Measurements from ENCODE around the gene FAM78A.

Gene FAM78A

DNA sequence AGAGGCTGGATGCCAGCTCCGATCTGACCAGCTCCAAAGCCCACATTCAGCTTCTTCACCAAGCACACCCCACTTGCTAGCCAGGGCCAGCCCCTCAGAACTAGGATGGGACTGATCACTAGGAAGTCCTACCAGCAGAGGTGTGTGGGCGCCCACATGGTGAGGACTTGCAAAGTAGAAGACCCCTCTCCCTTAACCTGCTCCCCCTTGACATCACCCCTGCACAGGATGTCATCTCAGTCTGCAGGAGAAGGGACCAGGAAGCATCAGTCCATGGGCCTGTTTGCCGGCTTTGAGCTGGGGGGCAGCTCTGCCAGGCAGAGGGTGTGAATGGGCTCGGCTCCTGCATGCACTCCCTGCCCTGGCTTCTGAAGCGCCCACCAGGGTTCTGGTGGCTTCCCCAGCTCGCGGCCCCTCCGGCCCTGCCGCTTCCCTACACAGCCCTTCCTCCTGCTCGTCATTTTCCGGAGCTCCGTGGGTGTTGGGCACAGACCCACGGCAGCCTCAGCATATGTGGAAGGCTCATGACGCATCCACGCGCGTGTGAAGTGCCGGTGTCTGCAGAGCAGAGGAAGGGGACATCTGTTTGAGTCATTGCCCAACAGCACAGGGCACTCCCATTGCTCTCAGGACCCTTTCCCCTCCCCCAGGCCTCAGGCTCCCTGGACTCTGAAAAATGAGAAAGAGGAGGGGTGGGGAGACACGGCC lies 3.7 kb upstream of the FAM78A start:
- no peak for TF ChIP-seq ZFX (IDR thresholded peaks at IDR 0.05)
- TF ChIP-seq, protein P1, sequence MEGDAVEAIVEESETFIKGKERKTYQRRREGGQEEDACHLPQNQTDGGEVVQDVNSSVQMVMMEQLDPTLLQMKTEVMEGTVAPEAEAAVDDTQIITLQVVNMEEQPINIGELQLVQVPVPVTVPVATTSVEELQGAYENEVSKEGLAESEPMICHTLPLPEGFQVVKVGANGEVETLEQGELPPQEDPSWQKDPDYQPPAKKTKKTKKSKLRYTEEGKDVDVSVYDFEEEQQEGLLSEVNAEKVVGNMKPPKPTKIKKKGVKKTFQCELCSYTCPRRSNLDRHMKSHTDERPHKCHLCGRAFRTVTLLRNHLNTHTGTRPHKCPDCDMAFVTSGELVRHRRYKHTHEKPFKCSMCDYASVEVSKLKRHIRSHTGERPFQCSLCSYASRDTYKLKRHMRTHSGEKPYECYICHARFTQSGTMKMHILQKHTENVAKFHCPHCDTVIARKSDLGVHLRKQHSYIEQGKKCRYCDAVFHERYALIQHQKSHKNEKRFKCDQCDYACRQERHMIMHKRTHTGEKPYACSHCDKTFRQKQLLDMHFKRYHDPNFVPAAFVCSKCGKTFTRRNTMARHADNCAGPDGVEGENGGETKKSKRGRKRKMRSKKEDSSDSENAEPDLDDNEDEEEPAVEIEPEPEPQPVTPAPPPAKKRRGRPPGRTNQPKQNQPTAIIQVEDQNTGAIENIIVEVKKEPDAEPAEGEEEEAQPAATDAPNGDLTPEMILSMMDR (conservative IDR thresholded peaks at IDR 0.05) = no peak
- no peak overlapping the region for H3K27ac ChIP-seq

DNA sequence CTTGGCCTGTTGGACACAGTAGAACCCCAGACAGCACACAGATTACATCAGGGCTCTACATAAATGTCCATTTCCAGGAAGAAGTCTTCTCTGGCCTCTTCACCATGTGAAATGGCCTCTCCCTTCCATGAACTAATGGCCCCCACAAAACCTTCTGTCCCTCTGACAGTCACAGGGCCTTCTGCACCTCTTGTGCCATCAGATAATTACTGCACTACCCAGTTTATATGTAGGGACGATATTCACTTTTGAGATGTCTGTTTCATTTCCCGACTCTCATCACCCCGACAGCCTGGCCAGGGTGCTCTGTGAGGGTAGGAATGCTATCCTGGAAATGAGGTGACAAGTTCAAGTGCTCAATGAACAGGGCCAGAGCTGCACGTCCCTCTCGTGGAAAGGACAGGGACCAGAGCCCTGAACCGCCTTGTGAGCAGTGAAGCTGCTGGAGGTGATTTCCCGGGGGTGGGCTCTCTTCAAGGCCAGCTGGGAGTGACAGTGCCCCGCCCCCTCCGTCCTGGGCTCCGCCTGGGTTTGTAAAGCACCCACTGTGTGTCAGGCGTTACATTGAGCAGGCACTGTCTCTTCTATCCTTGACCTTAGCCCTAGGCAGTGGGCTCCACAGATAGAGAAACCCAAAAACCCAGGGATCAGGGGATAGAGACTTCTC lies 3.0 kb upstream of the FAM78A start:
- no peak for TF ChIP-seq ZFX (IDR thresholded peaks at IDR 0.05)
- TF ChIP-seq, protein P1 (conservative IDR thresholded peaks at IDR 0.05) = no peak
- no peak overlapping the region for H3K27ac ChIP-seq

DNA sequence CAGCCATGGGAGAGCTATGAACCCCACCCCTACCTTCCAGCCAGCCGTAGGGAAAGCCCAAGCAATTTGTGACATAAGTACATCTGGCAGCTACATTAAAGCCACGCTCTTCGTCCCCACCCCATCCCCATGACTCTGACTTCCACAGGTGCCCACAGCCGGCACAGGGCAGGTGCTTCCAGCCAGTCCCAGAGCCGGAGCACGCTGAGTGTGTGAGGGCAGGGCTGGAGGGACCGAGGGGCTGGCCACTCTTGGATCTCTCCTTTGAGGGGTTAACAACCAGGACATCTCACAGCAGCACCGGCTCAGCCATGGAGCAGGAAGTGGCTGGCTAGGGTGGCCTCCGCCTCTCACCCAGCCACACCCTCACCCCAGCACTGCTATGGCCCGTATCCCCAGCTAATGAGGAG lies 2.4 kb upstream of the FAM78A start:
- no peak overlapping the region for H3K27ac ChIP-seq
- TF ChIP-seq ZFX (IDR thresholded peaks at IDR 0.05) = no peak
- TF ChIP-seq, protein P1 (conservative IDR thresholded peaks at IDR 0.05) = no peak

DNA sequence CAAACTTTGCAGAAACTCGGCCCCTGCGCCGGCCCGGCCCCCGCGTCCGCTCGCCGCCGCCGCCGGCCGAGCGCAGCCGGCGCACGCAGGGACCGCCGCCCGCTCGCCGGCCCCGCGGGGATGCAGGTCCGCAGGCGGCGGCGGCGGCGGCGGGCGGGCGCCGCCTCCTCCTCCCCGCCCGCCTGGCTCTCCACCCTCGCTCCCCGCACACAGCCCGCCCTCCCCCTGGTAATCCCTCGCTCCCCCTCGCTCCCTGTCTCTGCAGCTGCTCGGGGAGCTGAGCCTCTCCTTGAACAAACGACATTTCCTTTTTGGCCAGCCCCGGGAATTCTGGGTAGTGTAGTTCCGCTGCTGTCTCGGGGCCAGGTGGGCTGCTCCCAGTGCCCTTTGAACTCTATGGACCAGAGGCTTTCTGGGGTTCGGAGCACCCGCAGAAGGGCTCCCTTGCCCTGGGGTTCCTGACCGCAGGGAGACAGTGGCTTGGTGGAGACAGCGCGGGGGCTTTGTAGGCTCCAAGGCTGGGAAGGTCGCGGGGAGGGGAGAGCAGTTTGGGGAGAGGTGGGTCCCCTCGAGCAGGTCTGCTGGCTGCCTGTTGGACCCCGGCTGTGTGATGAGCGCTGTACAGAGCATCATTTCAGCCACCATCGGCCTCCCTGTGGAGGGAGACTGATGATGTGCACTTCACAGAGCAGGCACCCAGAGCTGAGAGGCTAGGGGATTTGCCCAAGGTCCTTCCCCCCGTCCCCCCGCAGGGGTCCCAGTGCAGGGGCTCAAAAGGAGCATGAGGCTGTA lies 1.8 kb upstream of the FAM78A start:
- H3K27ac ChIP-seq = peak overlapping the region; percentile 46; the same call in 1 of the 2 replicates

DNA sequence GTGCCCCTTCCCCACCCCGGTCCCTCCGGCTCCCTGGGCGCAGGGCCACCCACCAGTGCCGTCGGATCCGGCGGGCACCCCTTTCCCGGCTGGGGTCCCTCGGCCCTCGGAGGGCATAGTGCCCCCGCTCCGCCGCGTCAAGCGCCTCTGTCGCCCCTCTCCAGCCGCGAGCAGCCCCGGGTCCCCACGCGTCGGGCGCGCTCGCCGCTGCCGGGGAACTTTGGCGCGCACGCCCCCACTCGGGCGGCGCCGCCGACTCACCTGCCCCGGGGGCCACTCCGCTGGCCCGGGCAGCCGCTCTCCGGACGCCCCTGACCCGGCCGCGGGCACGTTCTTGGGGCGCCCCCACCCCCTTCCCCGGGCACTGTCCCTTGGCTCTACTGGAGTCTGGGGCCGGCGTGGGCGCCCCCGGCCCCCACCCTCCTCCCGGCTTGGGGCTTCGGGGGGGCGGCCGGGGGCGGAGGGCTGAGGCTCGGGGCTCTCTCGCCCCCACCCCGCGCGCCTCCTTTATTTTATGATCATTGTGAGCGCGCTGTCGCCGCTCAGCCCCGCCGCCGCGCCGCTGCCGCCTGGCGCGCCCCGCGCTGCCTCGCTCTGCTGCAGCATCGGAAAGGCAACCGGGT lies 1.1 kb upstream of the FAM78A start:
- TF ChIP-seq, protein P1 (conservative IDR thresholded peaks at IDR 0.05) = no peak
- no peak for TF ChIP-seq ZFX (IDR thresholded peaks at IDR 0.05)
- peak overlapping the region; percentile 46 for H3K27ac ChIP-seq

More for the DNA sequence above, 1.8 kb upstream of the FAM78A start:
- TF ChIP-seq, protein P1 (conservative IDR thresholded peaks at IDR 0.05) = no peak
- no peak for TF ChIP-seq ZFX (IDR thresholded peaks at IDR 0.05)

DNA sequence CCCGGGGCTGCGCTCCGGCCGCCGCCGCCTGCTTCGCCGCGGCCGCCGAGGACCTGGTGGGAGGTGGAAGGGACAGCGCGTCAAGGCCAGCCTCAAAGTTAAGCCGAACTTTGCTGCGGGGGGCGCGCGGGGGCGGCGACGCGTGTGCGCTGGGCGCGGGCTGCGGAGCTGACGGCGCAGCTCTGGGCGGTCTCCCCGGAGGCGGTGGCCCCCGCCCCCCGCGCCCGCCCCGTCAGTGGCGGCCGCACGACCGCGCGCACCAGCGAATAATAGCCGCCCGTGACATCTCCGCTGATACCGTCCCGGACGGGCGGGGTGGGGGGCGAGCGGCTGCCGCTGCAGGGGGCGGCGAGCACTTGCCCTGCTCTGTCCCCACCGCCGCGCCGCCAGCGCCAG lies 579 bp upstream of the FAM78A start:
- no peak for TF ChIP-seq ZFX (IDR thresholded peaks at IDR 0.05)
- TF ChIP-seq, protein P1 (conservative IDR thresholded peaks at IDR 0.05) = no peak
- no peak overlapping the region; the same call in 1 of the 2 replicates for H3K27ac ChIP-seq
